IgD-negative memory B cell (primary cell): ENCODE results near the gene BAMBI. TPM values are rescaled to one million over a fixed set of nuclear protein-coding genes. Genes with fewer than 3 reads are reported as not detected.

ENCODE experiments used
- H3K27ac Mint-ChIP-seq, 3 donors: one replicate each; pipeline ENCODE4 v1.8.0; 2020 to 2022; ENCODE audit warnings: mild to moderate bottlenecking in 3 of 3, mixed read lengths in 3 of 3, moderate library complexity in 1 of 3
- H3K27me3 Mint-ChIP-seq: one replicate; pipeline ENCODE4 v1.8.0; 2021; ENCODE audit warnings: mixed read lengths
- H3K36me3 Mint-ChIP-seq: one replicate; pipeline ENCODE4 v1.8.0; 2020; ENCODE audit warnings: mild to moderate bottlenecking, mixed read lengths
- H3K4me1 Mint-ChIP-seq, 3 donors: one replicate each; pipeline ENCODE4 v1.8.0; 2020 to 2022; ENCODE audit warnings: mixed read lengths in 3 of 3, mild to moderate bottlenecking in 1 of 3
- H3K4me3 Mint-ChIP-seq, 4 donors: one replicate each; pipeline ENCODE4 v1.8.0; 2020 to 2022; ENCODE audit warnings: mild to moderate bottlenecking in 4 of 4, mixed read lengths in 4 of 4, moderate library complexity in 3 of 4
- H3K9me3 Mint-ChIP-seq, 3 donors: one replicate each; pipeline ENCODE4 v1.8.0; 2020 to 2021; ENCODE audit warnings: mixed read lengths in 3 of 3, mild to moderate bottlenecking in 1 of 3
- polyA plus RNA-seq: library from polyadenylated mRNA; unstranded; fragments of 300-500 nt; fragmentation: Illumina TruSeq; gene quantifications from one replicate; pipeline ENCODE4 v1.2.3, GENCODE V29; 2021

Gene BAMBI
- polyA plus RNA-seq, 1 donor from 2014 or later: 0.70 TPM

GRCh38 chr10:28664369-28664740 lies 13.0 kb upstream of the BAMBI start:
- peaks cover 38% of the 10 kb centered on the region for H3K27me3 Mint-ChIP-seq
- H3K27ac Mint-ChIP-seq: no peak overlapping the region
- peaks cover 2 to 9% (median 8%) of the 10 kb centered on the region in 3 donors for H3K4me1 Mint-ChIP-seq
- no peaks in the 10 kb centered on the region for H3K9me3 Mint-ChIP-seq
- no peak overlapping the region for H3K4me3 Mint-ChIP-seq
- no peaks in the 10 kb centered on the region for H3K36me3 Mint-ChIP-seq

GRCh38 chr10:28666751-28667467 lies 10.4 kb upstream of the BAMBI start:
- no peaks in the 10 kb centered on the region for H3K36me3 Mint-ChIP-seq
- H3K27me3 Mint-ChIP-seq: peaks cover 45% of the 10 kb centered on the region
- H3K4me1 Mint-ChIP-seq: peaks cover 2 to 9% (median 8%) of the 10 kb centered on the region in 3 donors
- no peaks in the 10 kb centered on the region for H3K9me3 Mint-ChIP-seq
- peak overlapping the region in 1 of 4 donors; percentile 18 for H3K4me3 Mint-ChIP-seq
- H3K27ac Mint-ChIP-seq: no peak overlapping the region

- H3K27ac Mint-ChIP-seq: no peak overlapping the region
- peaks cover 2 to 9% (median 7%) of the 10 kb centered on the region in 3 donors for H3K4me1 Mint-ChIP-seq
- H3K27me3 Mint-ChIP-seq: peaks cover 49% of the 10 kb centered on the region
- no peaks in the 10 kb centered on the region for H3K9me3 Mint-ChIP-seq
- peak overlapping the region in 3 of 4 donors; percentile 58 to 92 (median 60) for H3K4me3 Mint-ChIP-seq
- H3K36me3 Mint-ChIP-seq: no peaks in the 10 kb centered on the region
Observed at GRCh38 chr10:28668363-28669226, 8.7 kb upstream of the BAMBI start.

GRCh38 chr10:28669227-28670173 lies 7.8 kb upstream of the BAMBI start:
- peaks cover 50% of the 10 kb centered on the region for H3K27me3 Mint-ChIP-seq
- peak overlapping the region in 2 of 4 donors; percentile 54 to 92 for H3K4me3 Mint-ChIP-seq
- H3K27ac Mint-ChIP-seq: peak overlapping the region in 1 of 3 donors; percentile 75
- peaks cover 2 to 10% (median 9%) of the 10 kb centered on the region in 3 donors for H3K4me1 Mint-ChIP-seq
- no peaks in the 10 kb centered on the region for H3K36me3 Mint-ChIP-seq
- H3K9me3 Mint-ChIP-seq: no peaks in the 10 kb centered on the region

- no peaks in the 10 kb centered on the region for H3K9me3 Mint-ChIP-seq
- H3K4me1 Mint-ChIP-seq: peaks cover 7 to 25% (median 11%) of the 10 kb centered on the region in 3 donors
- H3K36me3 Mint-ChIP-seq: peaks cover 1% of the 10 kb centered on the region
- peaks cover 36% of the 10 kb centered on the region for H3K27me3 Mint-ChIP-seq
- H3K27ac Mint-ChIP-seq: no peak overlapping the region
- no peak overlapping the region for H3K4me3 Mint-ChIP-seq
Observed at GRCh38 chr10:28674782-28675181, 2.5 kb upstream of the BAMBI start.

- peaks cover 1% of the 10 kb centered on the region for H3K36me3 Mint-ChIP-seq
- peaks cover 43% of the 10 kb centered on the region for H3K27me3 Mint-ChIP-seq
- H3K27ac Mint-ChIP-seq: peak overlapping the region; percentile 18 to 80 (median 25)
- peak overlapping the region; percentile 76 to 90 (median 84) for H3K4me3 Mint-ChIP-seq
- peaks cover 13 to 32% (median 15%) of the 10 kb centered on the region in 3 donors for H3K4me1 Mint-ChIP-seq
- H3K9me3 Mint-ChIP-seq: peaks cover 0 to 2% (median 0%) of the 10 kb centered on the region in 3 donors
Observed at GRCh38 chr10:28676326-28676967, 874 bp upstream of the BAMBI start.

GRCh38 chr10:28677888-28678686 lies 766 bp downstream of the BAMBI start:
- H3K27me3 Mint-ChIP-seq: peaks cover 43% of the 10 kb centered on the region
- H3K9me3 Mint-ChIP-seq: peaks cover 0 to 2% (median 0%) of the 10 kb centered on the region in 3 donors
- H3K36me3 Mint-ChIP-seq: peaks cover 1% of the 10 kb centered on the region
- peak overlapping the region; percentile 3 to 32 (median 5) for H3K27ac Mint-ChIP-seq
- H3K4me3 Mint-ChIP-seq: peak overlapping the region; percentile 67 to 88 (median 83)
- H3K4me1 Mint-ChIP-seq: peaks cover 13 to 32% (median 15%) of the 10 kb centered on the region in 3 donors

- Mint-ChIP-seq H3K27ac (peak overlapping the region; percentile 5 to 32 (median 7)), H3K4me3 (peak overlapping the region; percentile 67 to 88 (median 83)), H3K36me3 (peaks cover 1% of the 10 kb centered on the region), H3K27me3 (peaks cover 38% of the 10 kb centered on the region), H3K9me3 (peaks cover 0 to 2% (median 0%) of the 10 kb centered on the region in 3 donors), H3K4me1 (peaks cover 13 to 31% (median 15%) of the 10 kb centered on the region in 3 donors)
Observed at GRCh38 chr10:28678687-28679457, 1.6 kb downstream of the BAMBI start.

- H3K27me3 Mint-ChIP-seq: peaks cover 36% of the 10 kb centered on the region
- H3K27ac Mint-ChIP-seq: peak overlapping the region in 2 of 3 donors; percentile 25 to 54
- peaks cover 0 to 2% (median 0%) of the 10 kb centered on the region in 3 donors for H3K9me3 Mint-ChIP-seq
- peak overlapping the region; percentile 26 to 81 (median 61) for H3K4me3 Mint-ChIP-seq
- H3K4me1 Mint-ChIP-seq: peaks cover 13 to 26% (median 15%) of the 10 kb centered on the region in 3 donors
- H3K36me3 Mint-ChIP-seq: peaks cover 1% of the 10 kb centered on the region
Observed at GRCh38 chr10:28679581-28680357, 2.4 kb downstream of the BAMBI start.

GRCh38 chr10:28680358-28680752 lies 3.0 kb downstream of the BAMBI start:
- H3K4me1 Mint-ChIP-seq: peaks cover 13 to 26% (median 15%) of the 10 kb centered on the region in 3 donors
- H3K4me3 Mint-ChIP-seq: peak overlapping the region in 3 of 4 donors; percentile 43 to 81 (median 55)
- H3K27ac Mint-ChIP-seq: peak overlapping the region in 2 of 3 donors; percentile 25 to 54
- H3K9me3 Mint-ChIP-seq: peaks cover 0 to 2% (median 0%) of the 10 kb centered on the region in 3 donors
- H3K36me3 Mint-ChIP-seq: no peaks in the 10 kb centered on the region
- H3K27me3 Mint-ChIP-seq: peaks cover 30% of the 10 kb centered on the region

- peaks cover 24% of the 10 kb centered on the region for H3K27me3 Mint-ChIP-seq
- H3K9me3 Mint-ChIP-seq: peaks cover 0 to 2% (median 0%) of the 10 kb centered on the region in 3 donors
- peak overlapping the region in 1 of 4 donors; percentile 81 for H3K4me3 Mint-ChIP-seq
- peaks cover 12 to 24% (median 13%) of the 10 kb centered on the region in 3 donors for H3K4me1 Mint-ChIP-seq
- H3K27ac Mint-ChIP-seq: peak overlapping the region in 2 of 3 donors; percentile 16 to 70
- H3K36me3 Mint-ChIP-seq: no peaks in the 10 kb centered on the region
Observed at GRCh38 chr10:28681291-28681763, 4.0 kb downstream of the BAMBI start.
